HepG2 (cell line): ENCODE results near the gene EDNRA. TPM values are rescaled to one million over a fixed set of nuclear protein-coding genes. Genes with fewer than 3 reads are reported as not detected.

ENCODE experiments used
- ATAC-seq: fragments of 200-7000 bp; cut with Tn5 transposase; 3 replicates; pipeline ENCODE4 v1.9.1; 2020; ENCODE audit warnings: mild to moderate bottlenecking, moderate library complexity
- BruUV-seq: library from RNA; stranded (reverse); fragments of 400-500 nt; replicated peaks from 2 replicates; lab custom pipeline; 2021; lab: Mats Ljungman, UMichigan
- CTCF ChIA-PET: fragments of 300-600 bp; formaldehyde crosslinking; extraction: SDS; loops from one replicate; lab custom pipeline; 2021; ENCODE audit warnings: low total read pairs, inconsistent platforms, low intra/inter-chr PET ratio; lab: Yijun Ruan, JAX
- POLR2A ChIA-PET: fragments of 350-600 bp; sonication (Branson Sonifier 250); formaldehyde crosslinking; loops from one replicate; lab custom pipeline; 2020; ENCODE audit warnings: antibody characterized with exemption, inconsistent platforms; lab: Yijun Ruan, JAX
- DNase-seq: peaks from one replicate; pipeline ENCODE4 v3.0.0-alpha.2; 2015; ENCODE audit warnings: low spot score
- FAIRE-seq: peaks from 3 replicates; lab custom pipeline; 2011; peaks lifted over from hg19 to GRCh38; lab: Jason Lieb, UNC
- H2AFZ ChIP-seq: one replicate; pipeline ENCODE4 v1.6.1; 2011; ENCODE audit warnings: low read length, inconsistent platforms
- H3K27ac ChIP-seq: fragments of 300-600 bp; 3 replicates; pipeline ENCODE4 v1.8.0; 2011; ENCODE audit warnings: mixed run types, mild to moderate bottlenecking, mixed read lengths, low read length, inconsistent platforms; ENCODE audit not compliant: insufficient read depth; ENCODE audit errors: extremely low read length
- H3K27me3 ChIP-seq, 2 experiments: fragments of 200-600 bp in 1 of 2; 2 replicates in 1 of 2; 3 replicates in 1 of 2; pipeline versions ENCODE4 v1.6.0 to v1.8.0; 2011; ENCODE audit warnings: low read length in 2 of 2, mild to moderate bottlenecking in 2 of 2, moderate library complexity in 2 of 2, inconsistent platforms in 1 of 2; ENCODE audit not compliant: insufficient read depth in 2 of 2, control insufficient read depth in 1 of 2
- H3K36me3 ChIP-seq, 2 experiments: fragments of 200-600 bp in 1 of 2; replicated peaks in 1 of 2; 2 replicates in 1 of 2; 3 replicates in 1 of 2; pipeline versions ENCODE4 v1.5.1 to v1.8.0; 2011; ENCODE audit warnings: low read length in 2 of 2, inconsistent platforms in 1 of 2; ENCODE audit not compliant: insufficient read depth in 2 of 2, control insufficient read depth in 1 of 2
- H3K4me1 ChIP-seq: 2 replicates; pipeline ENCODE4 v1.5.1; 2012; ENCODE audit warnings: low read length, inconsistent platforms; ENCODE audit not compliant: insufficient read depth
- H3K4me2 ChIP-seq: 2 replicates; pipeline ENCODE4 v1.6.0; 2011; ENCODE audit warnings: low read depth, low read length, inconsistent platforms
- H3K4me3 ChIP-seq, 3 experiments: fragments of 200-600 bp in 1 of 3; sonication (generic), shearing (Covaris generic) in 1 of 3; replicated peaks in 1 of 3; 2 replicates each; pipeline ENCODE4 v1.5.1; 2011 to 2016; ENCODE audit warnings: low read length in 3 of 3, inconsistent platforms in 2 of 3, low read depth in 2 of 3, mild to moderate bottlenecking in 2 of 3, control low read depth in 1 of 3, mixed read lengths in 1 of 3; ENCODE audit not compliant: insufficient read depth in 1 of 3
- H3K79me2 ChIP-seq: one replicate; pipeline ENCODE4 v1.6.1; 2011; ENCODE audit warnings: low read length, inconsistent platforms; ENCODE audit not compliant: insufficient read depth
- H3K9ac ChIP-seq: 2 replicates; pipeline ENCODE4 v1.6.0; 2011; ENCODE audit warnings: mild to moderate bottlenecking, low read depth, low read length, inconsistent platforms; ENCODE audit not compliant: insufficient read depth
- H3K9me3 ChIP-seq: 2 replicates; pipeline ENCODE4 v1.5.1; 2012; ENCODE audit warnings: mild to moderate bottlenecking, low read length
- H4K20me1 ChIP-seq: 2 replicates; pipeline ENCODE4 v1.6.0; 2011; ENCODE audit warnings: inconsistent platforms, mild to moderate bottlenecking, low read length, moderate library complexity; ENCODE audit not compliant: insufficient read depth
- HNF4A ChIP-seq: sonication (generic); formaldehyde crosslinking; IDR thresholded peaks from 2 replicates; pipeline ENCODE4 v1.4.0; 2020; ENCODE audit warnings: missing genetic modification reagents
- KDM6A ChIP-seq: IDR thresholded peaks from 2 replicates; pipeline ENCODE4 v1.6.1; 2016; ENCODE audit warnings: low read depth
- MAX ChIP-seq: IDR thresholded peaks from 2 replicates; pipeline ENCODE4 v1.6.1; 2012; ENCODE audit warnings: inconsistent platforms
- PITX1 ChIP-seq: sonication (generic); formaldehyde crosslinking; IDR thresholded peaks from 2 replicates; pipeline ENCODE4 v1.5.1; 2020; ENCODE audit warnings: mild to moderate bottlenecking, missing genetic modification reagents
- TARDBP ChIP-seq: sonication (generic); formaldehyde crosslinking; IDR thresholded peaks from 2 replicates; pipeline ENCODE4 v1.8.0; 2022; ENCODE audit warnings: mild to moderate bottlenecking, missing genetic modification reagents
- ZBTB40 ChIP-seq, 2 experiments: fragments of 450-650 bp in 1 of 2; sonication (generic) in 1 of 2; formaldehyde crosslinking in 1 of 2; IDR thresholded peaks; 2 replicates each; pipeline versions ENCODE4 v1.6.1 to v1.8.0; 2016 to 2022; ENCODE audit warnings: antibody characterized with exemption in 1 of 2, mild to moderate bottlenecking in 1 of 2, missing genetic modification reagents in 1 of 2
- ZFYVE20 ChIP-seq: sonication (generic); formaldehyde crosslinking; IDR thresholded peaks from 2 replicates; pipeline ENCODE4 v1.8.0; 2023; ENCODE audit warnings: low read depth, mild to moderate bottlenecking, moderate library complexity, missing genetic modification reagents, borderline replicate concordance
- WGBS: methylation state at CpG from one replicate; pipeline ENCODE4 v1.1.6; 2017; ENCODE audit warnings: low lambda C conversion rate; 5-methylcytosine and 5-hydroxymethylcytosine counted together
- in situ Hi-C: cut with HindIII; loops from 2 replicates; pipeline ENCODE4 v1.10.0; 2017; ENCODE audit warnings: low pct_unique_long_range_greater_than_20kb; ENCODE audit not compliant: extremely low pct_ligation_motif_present
- intact Hi-C: fragments of 100-400 bp; cut with micrococcal nuclease; formaldehyde crosslinking; loops from one replicate; pipeline ENCODE4 v1.10.0; 2022; ENCODE audit not compliant: unreplicated experiment
- polyA plus RNA-seq, 8 experiments: library from polyadenylated mRNA; depleted of rRNA in 3 of 8; stranded (reverse) in 7 of 8; unstranded in 1 of 8; fragments of >200 nt; fragmentation: Illumina TruSeq in 4 of 8; extraction: Trizol in 4 of 8; gene quantifications; 2 replicates each; pipeline versions ENCODE4 v1.2.1 to v1.2.3, GENCODE V29; 2011 to 2016; ENCODE audit warnings: low read depth in 4 of 8, missing spikeins in 1 of 8, mixed read lengths in 1 of 8; ENCODE audit not compliant: insufficient read depth in 1 of 8
- total RNA-seq, 5 experiments: library from RNA; depleted of rRNA; stranded (reverse); fragments of >200 nt; fragmentation: Illumina TruSeq; extraction: Trizol; gene quantifications; 2 replicates each; pipeline ENCODE4 v1.2.3, GENCODE V29; 2016; ENCODE audit warnings: low read depth in 1 of 5

The EDNRA gene
- total and polyA plus RNA-seq, 2 of the 13 experiments (the other 11 are each of a cell fraction or from before 2014, with no cell fraction given), result not detected

GRCh38 chr4:147542229-147542990 lies 61.5 kb downstream of the EDNRA start:
- ChIA-PET CTCF (no interaction called here), POLR2A (no interaction called here)
- Histone ChIP-seq H3K4me1 (no peaks in the 10 kb centered on the region), H4K20me1 (no peaks in the 10 kb centered on the region), H3K79me2 (no peaks in the 10 kb centered on the region), H3K4me2 (peak overlapping the region; percentile 28; the same call in 1 of the 2 replicates), H2AFZ (no peak overlapping the region), H3K27ac (no peak overlapping the region), H3K9ac (no peak overlapping the region), H3K4me3 (no peak overlapping the region), H3K27me3 (no peaks in the 10 kb centered on the region), H3K9me3 (no peaks in the 10 kb centered on the region), H3K36me3 (no peaks in the 10 kb centered on the region)
- no TSS peak for BruUV-seq
- no peak for FAIRE-seq
- in situ Hi-C loops, result no loop called here
- intact Hi-C loops, result no loop called here
- TF ChIP-seq MAX (0 out of 2 replicates have a peak, but pooled peaks have one; percentile 19), ZFYVE20 (CRISPR knock-in tag) (no peak), KDM6A (CRISPR knock-in tag) (no peak), PITX1 (CRISPR knock-in tag) (0 out of 2 replicates have a peak, but pooled peaks have one; percentile 17), TARDBP (CRISPR knock-in tag) (no peak), HNF4A (peak; percentile 36)
- WGBS, result 30% methylated on average over 17 of the region's 17 CpGs
- no peak for DNase-seq
- peak; percentile 97 for ATAC-seq

GRCh38 chr4:147543034-147543433 lies 62.1 kb downstream of the EDNRA start:
- ChIA-PET CTCF (no interaction called here), POLR2A (no interaction called here)
- ATAC-seq (no peak), FAIRE-seq (no peak), DNase-seq (no peak)
- H3K9me3 ChIP-seq, result no peaks in the 10 kb centered on the region
- no peak overlapping the region for H3K27ac ChIP-seq
- 6% methylated on average over 1 of the region's 1 CpG for WGBS
- intact Hi-C loops, result no loop called here
- no peaks in the 10 kb centered on the region for H4K20me1 ChIP-seq
- H3K9ac ChIP-seq, result no peak overlapping the region
- in situ Hi-C loops, result no loop called here
- H3K4me1 ChIP-seq, result no peaks in the 10 kb centered on the region
- no peak overlapping the region for H2AFZ ChIP-seq
- BruUV-seq, result no TSS peak
- no peaks in the 10 kb centered on the region for H3K79me2 ChIP-seq
- H3K4me2 ChIP-seq, result no peak overlapping the region
- H3K4me3 ChIP-seq, result no peak overlapping the region
- H3K27me3 ChIP-seq, result no peaks in the 10 kb centered on the region
- no peaks in the 10 kb centered on the region for H3K36me3 ChIP-seq
- TF ChIP-seq ZBTB40 (IDR thresholded peaks at IDR 0.05) (no peak), ZBTB40 (CRISPR knock-in tag; IDR thresholded peaks at IDR 0.05) (no peak)
